Stimulated activated CD4-positive, alpha-beta T cell treated with anti-CD3 and anti-CD28 coated beads, Interleukin-15, amount 100 ng/mL, for 24 hours (primary cell): ENCODE results near the gene TMEM54.

ENCODE experiments used
- DNase-seq: peaks from one replicate; pipeline ENCODE4 v3.0.0-alpha.2; 2020

Gene TMEM54

GRCh38 chr1:32877211-32878110 is 23.7 kb downstream of the TMEM54 start:
- no peak for DNase-seq

- peak; percentile 59 for DNase-seq
Observed at GRCh38 chr1:32876341-32877210, 24.6 kb downstream of the TMEM54 start.

- no peak for DNase-seq
Observed at GRCh38 chr1:32874860-32875752, 26.1 kb downstream of the TMEM54 start.

- no peak for DNase-seq
Observed at GRCh38 chr1:32873484-32873883, 27.7 kb downstream of the TMEM54 start.

- no peak for DNase-seq
Observed at GRCh38 chr1:32872192-32872460, 29.1 kb downstream of the TMEM54 start.

- DNase-seq: no peak
Observed at GRCh38 chr1:32871364-32872191, 29.6 kb downstream of the TMEM54 start.

GRCh38 chr1:32870615-32871363 is 30.4 kb downstream of the TMEM54 start, which contains the start of gene FNDC5:
Gene FNDC5 (minus strand): TSS chr1:32870912.
- DNase-seq: no peak

- no peak for DNase-seq
Observed at GRCh38 chr1:32869923-32870614, 31.1 kb downstream of the TMEM54 start.

GRCh38 chr1:32868806-32869455 is 32.3 kb downstream of the TMEM54 start:
- no peak for DNase-seq

GRCh38 chr1:32868085-32868484 is 33.1 kb downstream of the TMEM54 start:
- no peak for DNase-seq

GRCh38 chr1:32867671-32868070 is 33.5 kb downstream of the TMEM54 start:
- DNase-seq: no peak

GRCh38 chr1:32867151-32867550 is 34.0 kb downstream of the TMEM54 start:
- no peak for DNase-seq

GRCh38 chr1:32865639-32866405 is 35.4 kb downstream of the TMEM54 start:
- DNase-seq: no peak

GRCh38 chr1:32864375-32865019 is 36.7 kb downstream of the TMEM54 start:
- no peak for DNase-seq

GRCh38 chr1:32863881-32864245 is 37.3 kb downstream of the TMEM54 start:
- DNase-seq: no peak

- DNase-seq: no peak
Observed at GRCh38 chr1:32863218-32863880, 37.8 kb downstream of the TMEM54 start.

- DNase-seq: no peak
Observed at GRCh38 chr1:32861904-32862695, 39.1 kb downstream of the TMEM54 start.
